ENCODE data around the gene STXBP6. TPM values are rescaled to one million over a fixed set of nuclear protein-coding genes. Genes with fewer than 3 reads are reported as not detected.

STXBP6 gene
- total and polyA plus RNA-seq, 12 donors = 0.06 to 3.7 (median 0.68) TPM

- Histone ChIP-seq H3K9me3 (replicated peaks in 1 of 3) (no peaks in the 10 kb centered on the region), H3K4me1 (replicated peaks in 1 of 2) (peaks cover 3 to 10% of the 10 kb centered on the region in 2 donors), H3K27ac (no peak overlapping the region), H3K27me3 (no peaks in the 10 kb centered on the region), H3K36me3 (replicated peaks in 1 of 2) (no peaks in the 10 kb centered on the region), H3K4me3 (no peak overlapping the region)
- intact Hi-C loops (cut with DNase I) = no loop called here
- no peak for TF ChIP-seq CTCF (IDR thresholded peaks at IDR 0.05)
- no peak for TF ChIP-seq POLR2A (IDR thresholded peaks at IDR 0.05)
- DNase-seq = no peak
- 72 to 91% (median 82%) methylated on average over 1 of the region's 1 CpG for WGBS, 4 donors
Measured at GRCh38 chr14:24915403-24915921, 134.5 kb downstream of the STXBP6 start.

GRCh38 chr14:24913746-24914145 is 136.2 kb downstream of the STXBP6 start:
- no peak overlapping the region for H3K27ac ChIP-seq
- no peak for DNase-seq
- intact Hi-C loops (cut with DNase I) = no loop called here
- no peaks in the 10 kb centered on the region for H3K27me3 ChIP-seq
- WGBS, 4 donors = 33 to 65% (median 39%) methylated on average over 1 of the region's 1 CpG
- no peaks in the 10 kb centered on the region for H3K9me3 ChIP-seq (replicated peaks in 1 of 3)
- peaks cover 3 to 10% of the 10 kb centered on the region in 2 donors for H3K4me1 ChIP-seq (replicated peaks in 1 of 2)
- no peaks in the 10 kb centered on the region for H3K36me3 ChIP-seq (replicated peaks in 1 of 2)
- TF ChIP-seq CTCF (IDR thresholded peaks at IDR 0.05) (no peak), POLR2A (IDR thresholded peaks at IDR 0.05) (no peak)
- no peak overlapping the region for H3K4me3 ChIP-seq

- no peaks in the 10 kb centered on the region for H3K27me3 ChIP-seq
- H3K4me3 ChIP-seq = no peak overlapping the region
- no peaks in the 10 kb centered on the region for H3K36me3 ChIP-seq (replicated peaks in 1 of 2)
- no peak for TF ChIP-seq CTCF (IDR thresholded peaks at IDR 0.05)
- TF ChIP-seq POLR2A (IDR thresholded peaks at IDR 0.05) = no peak
- no peaks in the 10 kb centered on the region for H3K9me3 ChIP-seq (replicated peaks in 1 of 3)
- H3K4me1 ChIP-seq (replicated peaks in 1 of 2) = peaks cover 3 to 10% of the 10 kb centered on the region in 2 donors
- H3K27ac ChIP-seq = no peak overlapping the region
- DNase-seq = no peak
- intact Hi-C loops (cut with DNase I) = no loop called here
- 78 to 98% (median 91%) methylated on average over 1 of the region's 1 CpG for WGBS, 4 donors
Measured at GRCh38 chr14:24913021-24913420, 136.9 kb downstream of the STXBP6 start.

- no peak for TF ChIP-seq POLR2A (IDR thresholded peaks at IDR 0.05)
- H3K36me3 ChIP-seq (replicated peaks in 1 of 2) = no peaks in the 10 kb centered on the region
- no peak overlapping the region for H3K4me3 ChIP-seq
- 33 to 42% (median 37%) methylated on average over 5 of the region's 5 CpGs for WGBS, 4 donors
- no peak overlapping the region for H3K27ac ChIP-seq
- no peaks in the 10 kb centered on the region for H3K27me3 ChIP-seq
- intact Hi-C loops (cut with DNase I) = no loop called here
- no peaks in the 10 kb centered on the region for H3K9me3 ChIP-seq (replicated peaks in 1 of 3)
- peak in 4 of 7 donors; percentile 12 to 38 (median 31) for DNase-seq
- peaks cover 3 to 10% of the 10 kb centered on the region in 2 donors for H3K4me1 ChIP-seq (replicated peaks in 1 of 2)
Measured at GRCh38 chr14:24911324-24912109, 138.4 kb downstream of the STXBP6 start.
